ENCODE results near the gene EPHB1.

- TF ChIP-seq, protein P1, sequence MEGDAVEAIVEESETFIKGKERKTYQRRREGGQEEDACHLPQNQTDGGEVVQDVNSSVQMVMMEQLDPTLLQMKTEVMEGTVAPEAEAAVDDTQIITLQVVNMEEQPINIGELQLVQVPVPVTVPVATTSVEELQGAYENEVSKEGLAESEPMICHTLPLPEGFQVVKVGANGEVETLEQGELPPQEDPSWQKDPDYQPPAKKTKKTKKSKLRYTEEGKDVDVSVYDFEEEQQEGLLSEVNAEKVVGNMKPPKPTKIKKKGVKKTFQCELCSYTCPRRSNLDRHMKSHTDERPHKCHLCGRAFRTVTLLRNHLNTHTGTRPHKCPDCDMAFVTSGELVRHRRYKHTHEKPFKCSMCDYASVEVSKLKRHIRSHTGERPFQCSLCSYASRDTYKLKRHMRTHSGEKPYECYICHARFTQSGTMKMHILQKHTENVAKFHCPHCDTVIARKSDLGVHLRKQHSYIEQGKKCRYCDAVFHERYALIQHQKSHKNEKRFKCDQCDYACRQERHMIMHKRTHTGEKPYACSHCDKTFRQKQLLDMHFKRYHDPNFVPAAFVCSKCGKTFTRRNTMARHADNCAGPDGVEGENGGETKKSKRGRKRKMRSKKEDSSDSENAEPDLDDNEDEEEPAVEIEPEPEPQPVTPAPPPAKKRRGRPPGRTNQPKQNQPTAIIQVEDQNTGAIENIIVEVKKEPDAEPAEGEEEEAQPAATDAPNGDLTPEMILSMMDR (IDR thresholded peaks at IDR 0.05): no peak
- TF ChIP-seq POLR2A (IDR thresholded peaks at IDR 0.05): no peak
Measured at GRCh38 chr3:135041601-135042000, 246.5 kb downstream of the EPHB1 start.

All from thyroid gland (tissue), 4 donors.